HEK293 (cell line): ENCODE measurements around the gene POMT2.

ENCODE experiments used
- CTCF ChIP-seq: fragments of 450-650 bp; formaldehyde crosslinking; IDR thresholded peaks from 2 replicates; pipeline ENCODE4 v1.5.1; 2016; ENCODE audit warnings: missing biosample characterization, missing genetic modification characterization
- FEZF1 ChIP-seq: fragments of 450-650 bp; formaldehyde crosslinking; IDR thresholded peaks from 2 replicates; pipeline ENCODE4 v1.5.1; 2016; ENCODE audit warnings: missing biosample characterization, missing genetic modification characterization
- HOXA7 ChIP-seq: sonication (generic); formaldehyde crosslinking; IDR thresholded peaks from 2 replicates; pipeline ENCODE4 v1.8.1; 2022; ENCODE audit warnings: missing genetic modification reagents, borderline replicate concordance
- KLF9 ChIP-seq: fragments of 450-650 bp; formaldehyde crosslinking; IDR thresholded peaks from 2 replicates; pipeline ENCODE4 v1.5.1; 2016; ENCODE audit warnings: missing biosample characterization, missing genetic modification characterization, low read depth
- MZF1 ChIP-seq: fragments of 450-650 bp; formaldehyde crosslinking; IDR thresholded peaks from 2 replicates; pipeline ENCODE4 v1.5.1; 2017; ENCODE audit warnings: missing biosample characterization, missing genetic modification characterization, borderline replicate concordance
- REST ChIP-seq: fragments of 450-650 bp; formaldehyde crosslinking; IDR thresholded peaks from 2 replicates; pipeline ENCODE4 v1.5.1; 2016; ENCODE audit warnings: missing biosample characterization, missing genetic modification characterization
- YY1 ChIP-seq: fragments of 450-650 bp; formaldehyde crosslinking; IDR thresholded peaks from 2 replicates; pipeline ENCODE4 v1.5.1; 2018; ENCODE audit warnings: missing biosample characterization, missing genetic modification characterization
- ZBTB10 ChIP-seq: fragments of 450-650 bp; formaldehyde crosslinking; IDR thresholded peaks from 2 replicates; pipeline ENCODE4 v1.5.1; 2016; ENCODE audit warnings: missing biosample characterization, missing genetic modification characterization
- ZNF19 ChIP-seq: fragments of 450-650 bp; formaldehyde crosslinking; IDR thresholded peaks from 2 replicates; pipeline ENCODE4; 2016; ENCODE audit warnings: missing biosample characterization, missing genetic modification characterization, low read depth
- ZNF214 ChIP-seq: fragments of 450-650 bp; formaldehyde crosslinking; IDR thresholded peaks from 2 replicates; pipeline ENCODE4 v1.5.1; 2017; ENCODE audit warnings: missing biosample characterization, mild to moderate bottlenecking, missing genetic modification characterization, borderline replicate concordance
- ZNF558 ChIP-seq: fragments of 450-650 bp; formaldehyde crosslinking; IDR thresholded peaks from 2 replicates; pipeline ENCODE4 v1.5.1; 2016; ENCODE audit warnings: missing biosample characterization, missing genetic modification characterization

GRCh38 chr14:77306416-77306815 is 14.3 kb downstream of the POMT2 start:
- TF ChIP-seq ZBTB10 (tag by site-specific recombination), result no peak
- TF ChIP-seq MZF1 (tag by site-specific recombination), result no peak
- no peak for TF ChIP-seq CTCF (tag by site-specific recombination)
- TF ChIP-seq REST (tag by site-specific recombination), result no peak
- no peak for TF ChIP-seq ZNF19 (tag by site-specific recombination)
- TF ChIP-seq ZNF214 (tag by site-specific recombination), result no peak
- no peak for TF ChIP-seq FEZF1 (tag by site-specific recombination)
- no peak for TF ChIP-seq KLF9
- no peak for TF ChIP-seq YY1 (tag by site-specific recombination)
- TF ChIP-seq HOXA7 (CRISPR knock-in tag), result no peak
- TF ChIP-seq ZNF558 (tag by site-specific recombination), result no peak
